K562 (cell line): Measurements from ENCODE around the gene RIPK3. TPM values are rescaled to one million over a fixed set of nuclear protein-coding genes. Genes with fewer than 3 reads are reported as not detected.

Source experiments
- ATAC-seq: fragments of 200-7000 bp; cut with Tn5 transposase; 3 replicates; pipeline ENCODE4 v1.9.1; 2020; ENCODE audit warnings: moderate library complexity
- BruUV-seq: library from RNA; stranded (reverse); fragments of 400-500 nt; replicated peaks from 2 replicates; lab custom pipeline; 2021; lab: Mats Ljungman, UMichigan
- CTCF ChIA-PET: fragments of 300-600 bp; formaldehyde crosslinking; extraction: SDS; loops from one replicate; lab custom pipeline; 2021; ENCODE audit warnings: low intra/inter-chr PET ratio; lab: Yijun Ruan, JAX
- POLR2A ChIA-PET: fragments of 300-600, 350-650 bp; sonication (Branson Sonifier 250); formaldehyde crosslinking; extraction: SDS; loops from one replicate; lab custom pipeline; 2021; ENCODE audit warnings: antibody characterized with exemption, inconsistent platforms; lab: Yijun Ruan, JAX
- DNase-seq, 4 experiments: peaks; one replicate each; pipeline versions ENCODE4 v3.0.0 to v3.0.0-alpha.2; 2011 to 2018; ENCODE audit warnings: low spot score in 3 of 4, mixed read lengths in 3 of 4; ENCODE audit errors: extremely low read depth in 1 of 4
- FAIRE-seq: peaks from 2 replicates; lab custom pipeline; 2011; peaks lifted over from hg19 to GRCh38; lab: Jason Lieb, UNC
- H2AFZ ChIP-seq: 2 replicates; pipeline ENCODE4 v1.6.0; 2011; ENCODE audit warnings: low read depth, low read length, control low read depth, inconsistent platforms
- H3K27ac ChIP-seq: fragments of 200-600 bp; 3 replicates; pipeline ENCODE4 v1.8.0; 2011; ENCODE audit warnings: low read depth, mild to moderate bottlenecking, control low read depth, inconsistent platforms, low read length, moderate library complexity, mixed read lengths; ENCODE audit errors: extremely low read depth
- H3K27me3 ChIP-seq, 2 experiments: fragments of 300-600 bp in 1 of 2; 2 replicates in 1 of 2; 3 replicates in 1 of 2; pipeline versions ENCODE4 v1.6.0 to v1.8.0; 2011; ENCODE audit warnings: inconsistent platforms in 2 of 2, low read length in 2 of 2, mild to moderate bottlenecking in 1 of 2, mixed read lengths in 1 of 2, moderate library complexity in 1 of 2; ENCODE audit not compliant: control insufficient read depth in 2 of 2, insufficient read depth in 2 of 2
- H3K36me3 ChIP-seq: fragments of 300-600 bp; 3 replicates; pipeline ENCODE4 v1.8.0; 2011; ENCODE audit warnings: mild to moderate bottlenecking, low read length, inconsistent platforms; ENCODE audit not compliant: control insufficient read depth, insufficient read depth
- H3K4me1 ChIP-seq, 2 experiments: fragments of 200-600 bp in 1 of 2; replicated peaks in 1 of 2; 2 replicates in 1 of 2; 3 replicates in 1 of 2; pipeline versions ENCODE4 v1.5.1 to v1.8.0; 2011; ENCODE audit warnings: inconsistent platforms in 2 of 2, low read length in 2 of 2, mild to moderate bottlenecking in 1 of 2, mixed read lengths in 1 of 2, moderate library complexity in 1 of 2; ENCODE audit not compliant: control insufficient read depth in 2 of 2, insufficient read depth in 2 of 2
- H3K4me2 ChIP-seq: 2 replicates; pipeline ENCODE4 v1.6.1; 2011; ENCODE audit warnings: low read length, control low read depth, inconsistent platforms, mixed read lengths; ENCODE audit not compliant: insufficient read depth
- H3K4me3 ChIP-seq: fragments of 200-600 bp; sonication (generic), shearing (Covaris generic); 2 replicates; pipeline ENCODE4 v1.5.1; 2016; ENCODE audit warnings: control low read depth, inconsistent platforms
- H3K79me2 ChIP-seq: fragments of 200-600 bp; 3 replicates; pipeline ENCODE4 v1.8.0; 2011; ENCODE audit warnings: low read length, inconsistent platforms; ENCODE audit not compliant: control insufficient read depth, insufficient read depth
- H3K9ac ChIP-seq, 2 experiments: 2 replicates each; pipeline versions ENCODE4 v1.6.0 to v1.6.1; 2011; ENCODE audit warnings: low read depth in 2 of 2, low read length in 2 of 2, control low read depth in 1 of 2, inconsistent platforms in 1 of 2, mild to moderate bottlenecking in 1 of 2, mixed read lengths in 1 of 2; ENCODE audit not compliant: insufficient read depth in 1 of 2
- H3K9me1 ChIP-seq: one replicate; pipeline ENCODE4 v1.6.0; 2011; ENCODE audit warnings: inconsistent platforms, mild to moderate bottlenecking, low read length, moderate library complexity; ENCODE audit not compliant: control insufficient read depth, insufficient read depth
- H3K9me3 ChIP-seq: replicated peaks from 2 replicates; pipeline ENCODE4 v1.5.1; 2011; ENCODE audit warnings: low read depth, low read length, inconsistent platforms; ENCODE audit not compliant: control insufficient read depth, insufficient read depth
- H4K20me1 ChIP-seq: replicated peaks from 2 replicates; pipeline ENCODE4 v1.6.1; 2011; ENCODE audit warnings: low read length, inconsistent platforms, mixed read lengths; ENCODE audit not compliant: control insufficient read depth, insufficient read depth
- CBX1 ChIP-seq: sonication (generic); IDR thresholded peaks from 2 replicates; pipeline ENCODE4 v1.6.1; 2016; ENCODE audit warnings: antibody characterized with exemption, low read depth, mild to moderate bottlenecking
- CBX5 ChIP-seq: IDR thresholded peaks from 2 replicates; pipeline ENCODE4 v1.6.1; 2014; ENCODE audit warnings: low read depth, borderline replicate concordance
- HEY1 ChIP-seq: fragments of 250-450 bp; sonication (Bioruptor Pico); IDR thresholded peaks from 2 replicates; pipeline ENCODE4 v1.5.0; 2020; ENCODE audit warnings: mild to moderate bottlenecking, moderate library complexity, borderline replicate concordance
- NUFIP1 ChIP-seq: fragments of 450-650 bp; IDR thresholded peaks from 2 replicates; pipeline ENCODE4 v1.6.1; 2018; ENCODE audit not compliant: partially characterized antibody
- POLR3G ChIP-seq: IDR thresholded peaks from 2 replicates; pipeline ENCODE4 v1.6.1; 2011; ENCODE audit not compliant: insufficient read length, insufficient replicate concordance; ENCODE audit errors: extremely low read depth
- SUPT5H ChIP-seq: fragments of 450-650 bp; IDR thresholded peaks from 2 replicates; pipeline ENCODE4 v1.6.1; 2016
- TGIF2 ChIP-seq: sonication (generic); formaldehyde crosslinking; IDR thresholded peaks from 2 replicates; pipeline ENCODE4 v1.8.1; 2022; ENCODE audit warnings: mild to moderate bottlenecking, missing genetic modification reagents, moderate library complexity
- UBTF ChIP-seq, 2 experiments: IDR thresholded peaks; 2 replicates each; pipeline ENCODE4 v1.6.1; 2012; ENCODE audit warnings: improper control_type of control experiment in 2 of 2, low read depth in 2 of 2, low read length in 2 of 2, borderline replicate concordance in 1 of 2
- XRCC3 ChIP-seq: fragments of 450-650 bp; IDR thresholded peaks from 2 replicates; pipeline ENCODE4 v1.6.1; 2017; ENCODE audit warnings: mild to moderate bottlenecking, moderate library complexity
- ZKSCAN8 ChIP-seq: fragments of 200-800 bp; sonication (Bioruptor generic); IDR thresholded peaks from 2 replicates; pipeline ENCODE4 v1.6.1; 2016; ENCODE audit warnings: missing genetic modification characterization, missing compliant biosample characterization
- ZNF785 ChIP-seq: fragments of 250-450 bp; sonication (Bioruptor Pico); IDR thresholded peaks from 2 replicates; pipeline ENCODE4 v1.4.0; 2020; ENCODE audit warnings: mild to moderate bottlenecking
- WGBS: fragments of 100-300 bp; shearing (Covaris generic); methylation state at CpG from one replicate; pipeline ENCODE4 v1.1.6; 2016; ENCODE audit warnings: low coverage, mixed read lengths; ENCODE audit not compliant: insufficient coverage; ENCODE audit errors: missing lambda C conversion rate; 5-methylcytosine and 5-hydroxymethylcytosine counted together
- in situ Hi-C: fragments of 300-500 bp; cut with MboI; formaldehyde crosslinking; loops from 4 replicates; pipeline ENCODE4 v1.15.0; 2018; ENCODE audit warnings: inconsistent platforms, mixed read lengths
- intact Hi-C: fragments of 100-400 bp; cut with micrococcal nuclease; formaldehyde crosslinking; loops from 2 replicates; pipeline ENCODE4 v1.14.2; 2022
- polyA plus RNA-seq, 8 experiments: library from polyadenylated mRNA; depleted of rRNA in 4 of 8; stranded (reverse) in 5 of 8; unstranded in 3 of 8; fragments of >200 nt; fragmentation: Nextera tagmentation in 2 of 8; fragmentation: Illumina TruSeq in 1 of 8; extraction: Ambion mirVana in 2 of 8; extraction: Trizol in 1 of 8; gene quantifications; 2 replicates each; pipeline versions ENCODE4 v1.2.1 to v1.2.3, GENCODE V29; 2011 to 2014; ENCODE audit warnings: inconsistent platforms in 1 of 8, missing spikeins in 1 of 8
- total RNA-seq, 7 experiments: library from RNA; depleted of rRNA in 6 of 7; stranded (reverse); fragments of >200 nt in 6 of 7; fragmentation: Illumina TruSeq in 2 of 7; extraction: Trizol in 2 of 7; gene quantifications; 2 replicates each; pipeline versions ENCODE4 v1.2.1 to v1.2.3, GENCODE V29; 2011 to 2021; ENCODE audit warnings: low replicate concordance in 1 of 7
- TF ChIP-seq, protein P1 (sequence below): fragments of 200-400 bp; formaldehyde crosslinking; IDR thresholded peaks from 2 replicates; pipeline ENCODE4 v1.6.1; 2017; ENCODE audit warnings: mild to moderate bottlenecking, low read depth, low read length, moderate library complexity
- TF ChIP-seq, protein P2 (sequence below): fragments of 250-450 bp; sonication (Bioruptor Pico); IDR thresholded peaks from 2 replicates; pipeline ENCODE4 v1.8.0; 2022; ENCODE audit warnings: moderate library complexity, mild to moderate bottlenecking, inconsistent platforms

Gene RIPK3
- total and polyA plus RNA-seq, 9 of the 15 experiments (the other 6 are each of a cell fraction or from before 2014, with no cell fraction given): 0.03 to 0.43 (median 0.28) TPM; not detected in 3

GRCh38 chr14:24362241-24362960, 22.6 kb upstream of the RIPK3 start (continued):
- no peak for TF ChIP-seq CBX1
- TF ChIP-seq ZKSCAN8 (CRISPR knock-in tag): no peak
- TF ChIP-seq ZNF785 (CRISPR knock-in tag): no peak
- TF ChIP-seq XRCC3: no peak

DNA sequence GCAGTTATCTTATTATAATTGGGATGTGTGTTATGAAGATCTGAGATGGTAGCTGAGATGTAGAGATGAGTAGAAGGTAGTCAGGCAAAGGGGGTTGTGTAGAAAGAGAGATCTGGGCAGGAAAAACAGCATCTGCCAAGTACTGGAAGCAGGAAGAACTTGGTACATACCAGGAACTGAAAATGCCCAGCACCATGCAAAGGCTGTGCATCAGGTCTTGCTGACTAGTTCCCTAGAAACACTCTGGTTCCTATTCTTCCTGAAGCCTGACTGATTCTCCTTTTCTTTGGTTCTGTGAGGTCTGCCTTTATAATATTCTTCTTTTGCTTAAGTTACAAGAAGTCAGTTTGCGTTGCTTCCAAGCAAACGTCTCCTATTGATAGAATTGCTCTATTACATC, 21.5 kb upstream of the RIPK3 start:
- FAIRE-seq: no peak
- H2AFZ ChIP-seq: no peak overlapping the region
- no peak for DNase-seq
- no peak overlapping the region for H3K4me2 ChIP-seq
- H3K4me1 ChIP-seq: peaks cover 4 to 8% of the 10 kb centered on the region in 2 experiments; a peak in 4 of 5 replicates
- whole genome bisulfite sequencing: 25% methylated on average over 2 of the region's 2 CpGs
- no peak overlapping the region for H3K9ac ChIP-seq
- in situ Hi-C loops (no loop called here), intact Hi-C loops (no loop called here)
- H3K36me3 ChIP-seq: no peaks in the 10 kb centered on the region
- BruUV-seq: no TSS peak
- ChIA-PET POLR2A (no interaction called here), CTCF (no interaction called here)
- no peaks in the 10 kb centered on the region for H3K9me1 ChIP-seq
- no peaks in the 10 kb centered on the region; the same call in 1 of the 2 replicates for H3K9me3 ChIP-seq
- H3K4me3 ChIP-seq: no peak overlapping the region
- ATAC-seq: no peak
- no peaks in the 10 kb centered on the region for H3K79me2 ChIP-seq
- H3K27ac ChIP-seq: no peak overlapping the region
- H3K27me3 ChIP-seq: no peaks in the 10 kb centered on the region
- no peaks in the 10 kb centered on the region for H4K20me1 ChIP-seq
- no peak for TF ChIP-seq HEY1 (CRISPR knock-in tag)
- TF ChIP-seq, protein P1, sequence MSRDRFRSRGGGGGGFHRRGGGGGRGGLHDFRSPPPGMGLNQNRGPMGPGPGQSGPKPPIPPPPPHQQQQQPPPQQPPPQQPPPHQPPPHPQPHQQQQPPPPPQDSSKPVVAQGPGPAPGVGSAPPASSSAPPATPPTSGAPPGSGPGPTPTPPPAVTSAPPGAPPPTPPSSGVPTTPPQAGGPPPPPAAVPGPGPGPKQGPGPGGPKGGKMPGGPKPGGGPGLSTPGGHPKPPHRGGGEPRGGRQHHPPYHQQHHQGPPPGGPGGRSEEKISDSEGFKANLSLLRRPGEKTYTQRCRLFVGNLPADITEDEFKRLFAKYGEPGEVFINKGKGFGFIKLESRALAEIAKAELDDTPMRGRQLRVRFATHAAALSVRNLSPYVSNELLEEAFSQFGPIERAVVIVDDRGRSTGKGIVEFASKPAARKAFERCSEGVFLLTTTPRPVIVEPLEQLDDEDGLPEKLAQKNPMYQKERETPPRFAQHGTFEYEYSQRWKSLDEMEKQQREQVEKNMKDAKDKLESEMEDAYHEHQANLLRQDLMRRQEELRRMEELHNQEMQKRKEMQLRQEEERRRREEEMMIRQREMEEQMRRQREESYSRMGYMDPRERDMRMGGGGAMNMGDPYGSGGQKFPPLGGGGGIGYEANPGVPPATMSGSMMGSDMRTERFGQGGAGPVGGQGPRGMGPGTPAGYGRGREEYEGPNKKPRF: no peak
- TF ChIP-seq, protein P2, sequence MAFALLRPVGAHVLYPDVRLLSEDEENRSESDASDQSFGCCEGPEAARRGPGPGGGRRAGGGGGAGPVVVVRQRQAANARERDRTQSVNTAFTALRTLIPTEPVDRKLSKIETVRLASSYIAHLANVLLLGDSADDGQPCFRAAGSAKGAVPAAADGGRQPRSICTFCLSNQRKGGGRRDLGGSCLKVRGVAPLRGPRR: no peak
- TF ChIP-seq UBTF (IDR thresholded peaks at IDR 0.05; ENCODE audit: borderline replicate concordance in 1 of 2, low read depth in 2 of 2, low read length in 2 of 2): no peak
- TF ChIP-seq TGIF2 (CRISPR knock-in tag): no peak
- no peak for TF ChIP-seq NUFIP1
- TF ChIP-seq SUPT5H: no peak
- TF ChIP-seq CBX5: no peak
- TF ChIP-seq POLR3G: no peak
